Kidney (tissue), 14 donors: Measurements from ENCODE around the gene MMS22L. TPM values are rescaled to one million over a fixed set of nuclear protein-coding genes. Genes with fewer than 3 reads are reported as not detected.
"Not testable (repeated sequence)": the region's sequence is repeated elsewhere in the genome, so short reads cannot be mapped to it uniquely, and the experiment has no call there.

Experiments
- DNase-seq, 5 donors: peaks; one replicate each; pipeline ENCODE4 v3.0.0-alpha.2; 2013 to 2020
- FAIRE-seq: peaks from 2 replicates; lab custom pipeline; 2012; peaks lifted over from hg19 to GRCh38; lab: Jason Lieb, UNC
- H3K27ac ChIP-seq, 2 donors: one replicate each; pipeline ENCODE4 v1.7.0; 2013; ENCODE audit warnings: low read depth in 2 of 2, low read length in 2 of 2, inconsistent platforms in 1 of 2
- H3K27me3 ChIP-seq: one replicate; pipeline ENCODE4 v1.7.1; 2013; ENCODE audit warnings: low read length, inconsistent platforms; ENCODE audit not compliant: control insufficient read depth, insufficient read depth
- H3K36me3 ChIP-seq, 3 donors: one replicate each; pipeline versions ENCODE4 v1.7.0 to v1.7.1; 2013; ENCODE audit warnings: low read length in 3 of 3, control low read depth in 1 of 3, inconsistent platforms in 1 of 3; ENCODE audit not compliant: insufficient read depth in 3 of 3, control insufficient read depth in 2 of 3
- H3K4me1 ChIP-seq, 3 donors: one replicate each; pipeline versions ENCODE4 v1.7.0 to v1.7.1; 2013; ENCODE audit warnings: low read length in 3 of 3, inconsistent platforms in 1 of 3, low read depth in 1 of 3; ENCODE audit not compliant: control insufficient read depth in 2 of 3, insufficient read depth in 2 of 3
- H3K4me3 ChIP-seq, 3 donors: one replicate each; pipeline versions ENCODE4 v1.7.0 to v1.8.1; 2013; ENCODE audit warnings: low read length in 3 of 3, control low read depth in 1 of 3, inconsistent platforms in 1 of 3
- H3K9ac ChIP-seq, 3 donors: one replicate each; pipeline versions ENCODE4 v1.7.0 to v1.7.1; 2013; ENCODE audit warnings: low read length in 3 of 3, control low read depth in 1 of 3, inconsistent platforms in 1 of 3
- H3K9me3 ChIP-seq, 3 donors: one replicate each; pipeline versions ENCODE4 v1.7.0 to v1.7.1; 2013; ENCODE audit warnings: low read length in 3 of 3, control low read depth in 1 of 3, inconsistent platforms in 1 of 3; ENCODE audit not compliant: control insufficient read depth in 2 of 3, insufficient read depth in 1 of 3
- intact Hi-C: fragments of 100-400 bp; cut with DNase I; formaldehyde crosslinking; loops from one replicate; pipeline ENCODE4 v1.11.1; 2022
- polyA plus RNA-seq: library from polyadenylated mRNA; stranded (reverse); fragments of 350-450 nt; fragmentation: Illumina TruSeq; extraction: RNeasy Lipid Tissue Mini Kit (QIAGEN cat#74804); gene quantifications from one replicate; pipeline ENCODE4 v1.2.3, GENCODE V29; 2014; ENCODE audit warnings: low read depth, low replicate concordance; ENCODE audit not compliant: insufficient read depth
- total RNA-seq: library from RNA; stranded (reverse); fragmentation: NEBNext Ultra II Directional; extraction: Animal tissue kit (Norgen Biotek cat#: 25700); gene quantifications from one replicate; pipeline ENCODE4 v1.2.1, GENCODE V29; 2021
- TF ChIP-seq, protein P1 (sequence below): IDR thresholded peaks from 3 replicates; pipeline ENCODE4 v1.5.1; 2012; ENCODE audit warnings: mild to moderate bottlenecking, moderate library complexity, borderline replicate concordance; ENCODE audit not compliant: insufficient read depth; ENCODE audit errors: extremely low read depth
- donor health status: control.
- donor health status: control.
- donor health status: control.
- donor health status: control.
- donor health status: control.
- donor health status: DM: yes; HTN: yes; CAD: no.
- donor health status: Normal renal cell carcinoma (clear cell type).

The MMS22L gene
- total and polyA plus RNA-seq, 2 donors from 2014 or later: 1.7 to 9.5 TPM

DNA sequence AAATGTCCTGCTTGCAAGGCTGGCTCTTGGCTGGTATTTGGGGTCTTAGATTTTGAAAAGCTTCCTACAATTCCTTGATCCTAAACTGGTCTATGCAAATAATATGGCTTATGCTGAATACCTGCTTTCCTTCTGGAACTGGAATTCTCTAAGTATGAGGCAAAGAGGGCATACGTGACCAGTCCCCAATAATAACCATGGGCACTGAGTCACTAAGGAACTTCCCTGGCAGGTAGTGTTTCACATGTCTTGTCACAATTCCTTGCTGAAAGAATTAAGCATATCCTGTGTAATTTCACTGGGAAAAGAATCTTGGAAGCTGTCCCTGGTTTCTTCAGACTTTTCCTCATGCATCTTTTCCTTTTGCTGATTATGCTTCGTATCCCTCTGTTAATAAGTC is 106.5 kb downstream of the MMS22L start:
- FAIRE-seq (no peak), DNase-seq (no peak)
- TF ChIP-seq, protein P1, sequence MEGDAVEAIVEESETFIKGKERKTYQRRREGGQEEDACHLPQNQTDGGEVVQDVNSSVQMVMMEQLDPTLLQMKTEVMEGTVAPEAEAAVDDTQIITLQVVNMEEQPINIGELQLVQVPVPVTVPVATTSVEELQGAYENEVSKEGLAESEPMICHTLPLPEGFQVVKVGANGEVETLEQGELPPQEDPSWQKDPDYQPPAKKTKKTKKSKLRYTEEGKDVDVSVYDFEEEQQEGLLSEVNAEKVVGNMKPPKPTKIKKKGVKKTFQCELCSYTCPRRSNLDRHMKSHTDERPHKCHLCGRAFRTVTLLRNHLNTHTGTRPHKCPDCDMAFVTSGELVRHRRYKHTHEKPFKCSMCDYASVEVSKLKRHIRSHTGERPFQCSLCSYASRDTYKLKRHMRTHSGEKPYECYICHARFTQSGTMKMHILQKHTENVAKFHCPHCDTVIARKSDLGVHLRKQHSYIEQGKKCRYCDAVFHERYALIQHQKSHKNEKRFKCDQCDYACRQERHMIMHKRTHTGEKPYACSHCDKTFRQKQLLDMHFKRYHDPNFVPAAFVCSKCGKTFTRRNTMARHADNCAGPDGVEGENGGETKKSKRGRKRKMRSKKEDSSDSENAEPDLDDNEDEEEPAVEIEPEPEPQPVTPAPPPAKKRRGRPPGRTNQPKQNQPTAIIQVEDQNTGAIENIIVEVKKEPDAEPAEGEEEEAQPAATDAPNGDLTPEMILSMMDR: no peak
- Histone ChIP-seq H3K36me3 (no peaks in the 10 kb centered on the region), H3K4me3 (no peak overlapping the region), H3K27me3 (no peaks in the 10 kb centered on the region), H3K9ac (no peak overlapping the region), H3K4me1 (no peaks in the 10 kb centered on the region), H3K9me3 (no peaks in the 10 kb centered on the region), H3K27ac (no peak overlapping the region)
- intact Hi-C loops: no loop called here

DNA sequence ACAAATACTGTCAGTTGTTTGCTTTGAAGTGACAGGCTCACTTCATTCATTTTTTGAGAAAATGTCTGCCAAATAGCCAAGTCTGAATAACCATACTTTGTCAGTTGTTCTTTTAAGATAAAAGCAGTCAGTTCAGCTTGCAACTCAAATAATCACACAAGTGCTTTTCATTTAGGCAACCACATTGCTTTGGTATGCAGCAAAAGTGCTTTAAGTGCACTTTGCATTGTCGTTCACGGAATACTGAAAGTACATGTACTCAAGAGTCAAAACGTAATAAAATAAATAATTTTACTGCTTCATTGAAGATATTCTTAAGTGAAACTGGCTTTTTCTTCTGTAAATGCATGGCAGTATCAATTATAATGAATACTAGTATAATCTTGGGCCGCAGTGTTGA is 107.2 kb downstream of the MMS22L start:
- intact Hi-C loops: no loop called here
- Histone ChIP-seq H3K4me1 (no peaks in the 10 kb centered on the region), H3K27me3 (no peaks in the 10 kb centered on the region), H3K27ac (no peak overlapping the region), H3K9me3 (no peaks in the 10 kb centered on the region), H3K9ac (no peak overlapping the region), H3K4me3 (no peak overlapping the region), H3K36me3 (no peaks in the 10 kb centered on the region)
- FAIRE-seq (no peak), DNase-seq (no peak)
- TF ChIP-seq, protein P1: no peak

DNA sequence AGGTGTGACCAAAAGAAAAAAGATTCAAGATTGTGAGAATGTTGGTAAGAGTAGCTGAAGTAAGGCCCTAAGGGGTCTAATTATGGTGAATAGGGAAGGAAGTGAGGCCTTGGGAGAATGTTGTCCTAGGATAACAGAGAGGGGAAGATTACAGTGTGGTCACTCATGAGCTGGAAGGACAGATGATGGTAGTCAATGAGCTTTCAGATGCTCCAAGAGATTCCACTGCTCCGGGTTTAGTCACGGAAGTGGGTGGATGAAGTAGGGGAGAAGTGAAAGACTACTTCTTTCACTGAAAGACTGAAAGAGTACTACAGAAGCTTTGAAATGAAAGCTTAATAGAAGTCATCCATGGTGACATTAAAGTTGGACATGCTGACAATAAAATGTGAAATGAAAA is 108.5 kb downstream of the MMS22L start:
- FAIRE-seq: no peak
- Histone ChIP-seq H3K4me3 (no peak overlapping the region), H3K36me3 (no peaks in the 10 kb centered on the region), H3K4me1 (no peaks in the 10 kb centered on the region), H3K27me3 (no peaks in the 10 kb centered on the region), H3K27ac (no peak overlapping the region), H3K9me3 (no peaks in the 10 kb centered on the region), H3K9ac (no peak overlapping the region)
- DNase-seq: no peak
- TF ChIP-seq, protein P1: no peak
- intact Hi-C loops: no loop called here

DNA sequence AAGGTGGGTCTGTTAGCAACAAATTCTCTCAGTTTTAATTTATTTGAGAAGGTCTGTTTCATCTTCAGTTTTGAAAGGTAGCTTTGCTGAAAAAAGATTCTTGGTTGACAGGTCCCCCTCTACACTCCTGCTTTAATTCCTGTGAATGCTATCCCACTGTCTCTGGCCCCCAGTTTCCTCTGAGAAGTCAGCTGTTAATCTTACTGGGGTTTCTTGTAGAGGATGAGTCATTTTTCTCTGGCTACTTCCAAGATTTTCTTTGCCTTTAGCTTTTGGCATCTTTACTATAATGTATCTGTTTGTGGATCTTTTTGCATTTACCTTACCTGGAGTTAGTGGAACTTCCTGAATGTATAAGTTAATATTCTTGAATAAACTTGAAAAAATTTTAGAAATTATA is 122.7 kb downstream of the MMS22L start:
- H3K36me3 ChIP-seq: peaks cover 0 to 2% (median 0%) of the 10 kb centered on the region in 3 donors
- H3K9ac ChIP-seq: no peak overlapping the region
- H3K27ac ChIP-seq: no peak overlapping the region
- FAIRE-seq (no peak), DNase-seq (peak in 1 of 5 donors; percentile 2)
- intact Hi-C loops: no loop called here
- no peak overlapping the region for H3K4me3 ChIP-seq
- no peaks in the 10 kb centered on the region for H3K4me1 ChIP-seq
- no peaks in the 10 kb centered on the region for H3K27me3 ChIP-seq
- TF ChIP-seq, protein P1: no peak
- H3K9me3 ChIP-seq: no peaks in the 10 kb centered on the region

DNA sequence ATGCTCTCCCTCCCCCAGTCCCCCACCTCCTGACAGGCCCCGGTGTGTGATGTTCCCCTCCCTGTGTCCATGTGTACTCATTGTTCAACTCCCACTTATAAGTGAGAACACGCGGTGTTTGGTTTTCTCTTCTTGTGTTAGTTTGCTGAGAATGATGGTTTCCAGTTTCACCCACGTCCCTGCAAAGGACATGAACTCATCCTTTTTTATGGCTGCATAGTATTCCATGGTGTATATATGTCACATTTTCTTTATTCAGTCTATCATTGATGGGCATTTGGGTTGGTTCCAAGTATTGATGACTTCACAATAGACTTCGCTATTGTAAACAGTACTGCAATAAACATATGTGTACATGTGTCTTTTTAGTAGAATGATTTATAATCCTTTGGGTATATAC is 127.6 kb downstream of the MMS22L start:
- H3K9me3 ChIP-seq, FAIRE-seq, H3K36me3 ChIP-seq, H3K27me3 ChIP-seq, H3K4me3 ChIP-seq, H3K27ac ChIP-seq, DNase-seq, H3K4me1 ChIP-seq, intact Hi-C loops, H3K9ac ChIP-seq: not testable (repeated sequence)
